Sigmoid colon (tissue), 7 donors: ENCODE results near the gene ZNF254. TPM values are rescaled to one million over a fixed set of nuclear protein-coding genes. Genes with fewer than 3 reads are reported as not detected.

Experiments
- DNase-seq: peaks from one replicate; pipeline ENCODE4 v3.0.0-alpha.2; 2019
- H3K27ac ChIP-seq, 4 donors: fragments of 200-600 bp; sonication (generic); one replicate each; pipeline ENCODE4 v1.5.1; 2016 to 2019; ENCODE audit warnings: mild to moderate bottlenecking in 1 of 4
- H3K27me3 ChIP-seq, 3 donors: fragments of 200-600 bp; sonication (generic); one replicate each; pipeline ENCODE4 v1.5.1; 2019; ENCODE audit warnings: mild to moderate bottlenecking in 1 of 3
- H3K36me3 ChIP-seq, 4 donors: fragments of 200-600 bp; sonication (generic); one replicate each; pipeline ENCODE4 v1.5.1; 2016 to 2019
- H3K4me1 ChIP-seq, 4 donors: fragments of 200-600 bp; sonication (generic); one replicate each; pipeline ENCODE4 v1.5.1; 2017 to 2019
- H3K4me3 ChIP-seq, 4 donors: fragments of 200-600 bp; sonication (generic); one replicate each; pipeline ENCODE4 v1.5.1; 2017 to 2019; ENCODE audit warnings: mild to moderate bottlenecking in 2 of 4, moderate library complexity in 1 of 4
- H3K9me3 ChIP-seq, 4 donors: fragments of 200-600 bp in 3 of 4; sonication (generic) in 3 of 4; one replicate each; pipeline versions ENCODE4 v1.5.1 to v1.6.1; 2013 to 2019
- EP300 ChIP-seq, 4 donors: sonication (generic); formaldehyde crosslinking; IDR thresholded peaks; one replicate each; pipeline ENCODE4 v1.6.1; 2017; ENCODE audit warnings: antibody characterized with exemption in 4 of 4
- POLR2A ChIP-seq, 2 donors: fragments of 450-650 bp; IDR thresholded peaks; one replicate each; pipeline ENCODE4 v1.6.1; 2016; ENCODE audit warnings: antibody characterized with exemption in 2 of 2, mild to moderate bottlenecking in 2 of 2, moderate library complexity in 2 of 2
- POLR2AphosphoS5 ChIP-seq, 4 donors: sonication (generic); formaldehyde crosslinking; IDR thresholded peaks; one replicate each; pipeline ENCODE4 v1.6.1; 2017; ENCODE audit warnings: antibody characterized with exemption in 4 of 4
- WGBS, 2 donors: extraction: QIAGEN DNeasy Blood & Tissue Kit; methylation state at CpG; one replicate each; pipeline ENCODE4 v1.1.7; 2013; 5-methylcytosine and 5-hydroxymethylcytosine counted together
- intact Hi-C: fragments of 100-400 bp; cut with DNase I; formaldehyde crosslinking; loops from one replicate; pipeline ENCODE4 v1.15.1; 2023
- polyA plus RNA-seq, 3 donors: library from polyadenylated mRNA; stranded (reverse); fragments of 200-250 nt; gene quantifications; one replicate each; pipeline ENCODE4 v1.2.3, GENCODE V29; 2013
- total RNA-seq, 4 donors: library from RNA; depleted of rRNA; stranded (reverse); fragments of >200 nt; gene quantifications; one replicate each; pipeline ENCODE4 v1.1.0, GENCODE V29; 2016
- TF ChIP-seq, protein P1 (sequence below), 4 experiments: fragments of 450-650 bp in 3 of 4; fragments of 200-600 bp in 1 of 4; IDR thresholded peaks; one replicate each; pipeline ENCODE4 v1.5.1; 2016 to 2019; ENCODE audit warnings: antibody characterized with exemption in 4 of 4, mild to moderate bottlenecking in 3 of 4, moderate library complexity in 2 of 4
- donor health status: healthy with polysubstance abuse.
- donor health status: Bipolar disorder and iron deficiency.
- donor health status: healthy.

ZNF254 gene
- total and polyA plus RNA-seq, 7 donors = 5.5 to 23.0 (median 11.6) TPM

GRCh38 chr19:24054044-24054935 lies 32.7 kb upstream of the ZNF254 start:
- H3K4me1 ChIP-seq = no peaks in the 10 kb centered on the region
- no peak for DNase-seq
- intact Hi-C loops = no loop called here
- TF ChIP-seq, protein P1, sequence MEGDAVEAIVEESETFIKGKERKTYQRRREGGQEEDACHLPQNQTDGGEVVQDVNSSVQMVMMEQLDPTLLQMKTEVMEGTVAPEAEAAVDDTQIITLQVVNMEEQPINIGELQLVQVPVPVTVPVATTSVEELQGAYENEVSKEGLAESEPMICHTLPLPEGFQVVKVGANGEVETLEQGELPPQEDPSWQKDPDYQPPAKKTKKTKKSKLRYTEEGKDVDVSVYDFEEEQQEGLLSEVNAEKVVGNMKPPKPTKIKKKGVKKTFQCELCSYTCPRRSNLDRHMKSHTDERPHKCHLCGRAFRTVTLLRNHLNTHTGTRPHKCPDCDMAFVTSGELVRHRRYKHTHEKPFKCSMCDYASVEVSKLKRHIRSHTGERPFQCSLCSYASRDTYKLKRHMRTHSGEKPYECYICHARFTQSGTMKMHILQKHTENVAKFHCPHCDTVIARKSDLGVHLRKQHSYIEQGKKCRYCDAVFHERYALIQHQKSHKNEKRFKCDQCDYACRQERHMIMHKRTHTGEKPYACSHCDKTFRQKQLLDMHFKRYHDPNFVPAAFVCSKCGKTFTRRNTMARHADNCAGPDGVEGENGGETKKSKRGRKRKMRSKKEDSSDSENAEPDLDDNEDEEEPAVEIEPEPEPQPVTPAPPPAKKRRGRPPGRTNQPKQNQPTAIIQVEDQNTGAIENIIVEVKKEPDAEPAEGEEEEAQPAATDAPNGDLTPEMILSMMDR (IDR thresholded peaks at IDR 0.05) = no peak
- TF ChIP-seq POLR2A (IDR thresholded peaks at IDR 0.05) = no peak
- TF ChIP-seq POLR2AphosphoS5 (IDR thresholded peaks at IDR 0.05) = no peak
- no peak for TF ChIP-seq EP300 (IDR thresholded peaks at IDR 0.05)
- H3K9me3 ChIP-seq = no peaks in the 10 kb centered on the region
- H3K27me3 ChIP-seq = no peaks in the 10 kb centered on the region
- H3K27ac ChIP-seq = no peak overlapping the region
- peaks cover 34 to 97% (median 45%) of the 10 kb centered on the region in 4 donors for H3K36me3 ChIP-seq
- WGBS, 2 donors = 33 to 64% methylated on average over 5 of the region's 5 CpGs
- H3K4me3 ChIP-seq = no peak overlapping the region

DNA sequence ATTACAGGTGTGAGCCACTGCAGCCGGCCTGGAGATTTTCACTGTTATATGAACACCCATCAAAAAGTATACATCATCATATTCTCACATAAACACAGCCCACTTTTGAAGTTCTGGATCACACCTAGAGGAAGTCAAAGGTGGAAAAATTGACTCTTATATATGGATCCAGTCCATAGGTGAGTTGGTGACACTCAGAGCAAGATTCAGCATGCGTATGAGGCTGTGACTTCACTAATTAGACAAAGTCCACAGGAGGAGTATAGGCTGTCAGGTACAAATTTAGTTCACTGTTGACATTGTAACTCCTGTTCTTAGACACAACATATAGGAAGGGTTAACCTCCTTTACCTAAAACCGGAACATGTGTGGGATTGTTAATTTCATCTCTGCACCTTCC lies 31.4 kb upstream of the ZNF254 start:
- no peak overlapping the region for H3K27ac ChIP-seq
- intact Hi-C loops = no loop called here
- H3K9me3 ChIP-seq = no peaks in the 10 kb centered on the region
- TF ChIP-seq, protein P1 (IDR thresholded peaks at IDR 0.05) = no peak
- TF ChIP-seq POLR2A (IDR thresholded peaks at IDR 0.05) = no peak
- TF ChIP-seq POLR2AphosphoS5 (IDR thresholded peaks at IDR 0.05) = no peak
- TF ChIP-seq EP300 (IDR thresholded peaks at IDR 0.05) = no peak
- H3K27me3 ChIP-seq = no peaks in the 10 kb centered on the region
- WGBS, 2 donors = 79 to 93% methylated on average over 3 of the region's 3 CpGs
- H3K4me1 ChIP-seq = no peaks in the 10 kb centered on the region
- H3K4me3 ChIP-seq = no peak overlapping the region
- DNase-seq = no peak
- H3K36me3 ChIP-seq = peaks cover 22 to 97% (median 40%) of the 10 kb centered on the region in 4 donors

GRCh38 chr19:24057144-24057543 lies 29.8 kb upstream of the ZNF254 start:
- DNase-seq = no peak
- Histone ChIP-seq H3K4me3 (no peak overlapping the region), H3K9me3 (no peaks in the 10 kb centered on the region), H3K36me3 (peaks cover 6 to 93% (median 27%) of the 10 kb centered on the region in 4 donors), H3K27ac (no peak overlapping the region), H3K27me3 (no peaks in the 10 kb centered on the region), H3K4me1 (no peaks in the 10 kb centered on the region)
- intact Hi-C loops = no loop called here
- WGBS, 2 donors = 82 to 91% methylated on average over 5 of the region's 5 CpGs
- TF ChIP-seq EP300 (IDR thresholded peaks at IDR 0.05) (no peak), POLR2A (IDR thresholded peaks at IDR 0.05) (no peak), POLR2AphosphoS5 (IDR thresholded peaks at IDR 0.05) (no peak)
- TF ChIP-seq, protein P1 (IDR thresholded peaks at IDR 0.05) = no peak

DNA sequence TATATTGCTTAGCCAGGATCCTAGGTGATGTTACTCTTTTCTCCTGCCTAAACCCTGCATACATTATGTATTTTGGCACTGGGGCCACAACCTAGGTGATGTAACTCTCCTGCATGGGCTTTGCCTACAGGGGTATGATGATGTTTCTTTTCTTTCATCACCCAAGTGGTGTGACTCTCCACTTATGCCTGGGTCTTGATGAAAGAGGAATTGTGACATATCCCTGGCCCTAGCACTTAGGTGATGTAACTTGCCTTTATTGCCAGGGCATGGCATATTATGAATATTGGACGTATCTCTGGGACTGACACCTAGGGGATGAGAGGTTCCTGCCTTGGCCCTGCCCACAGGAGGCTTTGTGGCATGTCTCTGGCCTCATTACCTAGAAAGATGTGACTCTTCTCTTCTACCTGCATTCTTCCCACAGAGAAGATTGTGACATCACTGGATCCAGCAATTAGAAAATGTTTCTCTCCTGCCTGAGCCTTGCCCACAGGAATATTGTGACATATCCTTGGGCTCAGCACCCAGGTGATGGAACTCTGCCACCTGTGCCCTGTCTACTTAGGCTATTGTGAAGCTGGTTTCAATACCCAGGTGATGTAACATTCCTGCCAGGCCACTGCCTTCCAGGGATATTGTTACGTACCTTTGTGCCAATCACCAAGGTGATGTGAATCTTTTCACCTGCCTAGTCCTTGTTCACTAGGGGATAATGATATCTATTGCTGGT lies 27.3 kb upstream of the ZNF254 start:
- Histone ChIP-seq H3K36me3 (peaks cover under 1 to 67% (median 13%) of the 10 kb centered on the region in 4 donors), H3K27me3 (no peaks in the 10 kb centered on the region), H3K9me3 (no peaks in the 10 kb centered on the region), H3K27ac (no peak overlapping the region), H3K4me1 (no peaks in the 10 kb centered on the region), H3K4me3 (no peak overlapping the region)
- intact Hi-C loops = no loop called here
- DNase-seq = no peak
- WGBS, 2 donors = 69 to 98% methylated on average over 2 of the region's 2 CpGs
- TF ChIP-seq POLR2AphosphoS5 (IDR thresholded peaks at IDR 0.05) (no peak), POLR2A (IDR thresholded peaks at IDR 0.05) (no peak), EP300 (IDR thresholded peaks at IDR 0.05) (no peak)
- TF ChIP-seq, protein P1 (IDR thresholded peaks at IDR 0.05) = no peak
